SU-DHL-6 (cell line): ENCODE measurements around the gene MGMT.

ENCODE experiments used
- EZH2phosphoT487 ChIP-seq: fragments of 200-600 bp; sonication (generic), shearing (Covaris generic); conservative IDR thresholded peaks from 2 replicates; pipeline ENCODE4 v1.6.1; 2018; ENCODE audit warnings: mild to moderate bottlenecking, antibody characterized with exemption, low read length, moderate library complexity, mixed read lengths
- TF ChIP-seq, protein P1 (sequence below): fragments of 200-600 bp; sonication (generic); IDR thresholded peaks from one replicate; pipeline ENCODE4 v1.5.1; 2017; ENCODE audit warnings: antibody characterized with exemption, mild to moderate bottlenecking, low read length, moderate library complexity; ENCODE audit not compliant: insufficient read depth, poor library complexity, severe bottlenecking

DNA sequence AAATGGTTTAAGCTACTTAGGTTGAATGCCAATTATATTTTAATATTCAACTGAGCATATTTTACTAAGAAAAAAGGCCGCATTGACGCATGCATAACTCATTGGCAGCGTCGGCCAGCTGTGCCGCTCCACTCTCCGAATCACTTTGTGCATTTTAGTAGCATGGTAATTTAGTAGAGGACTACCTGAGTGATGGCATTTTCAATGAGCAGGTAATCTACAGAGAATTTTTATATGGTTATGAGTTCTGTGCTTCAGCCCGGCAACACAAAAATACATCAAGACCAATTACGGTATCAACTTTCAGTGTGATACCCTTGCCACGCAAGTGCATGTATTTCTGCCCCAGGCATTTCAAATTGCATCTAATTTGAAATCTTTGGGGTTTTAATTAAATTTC lies 249.8 kb downstream of the MGMT start:
- TF ChIP-seq, protein P1, sequence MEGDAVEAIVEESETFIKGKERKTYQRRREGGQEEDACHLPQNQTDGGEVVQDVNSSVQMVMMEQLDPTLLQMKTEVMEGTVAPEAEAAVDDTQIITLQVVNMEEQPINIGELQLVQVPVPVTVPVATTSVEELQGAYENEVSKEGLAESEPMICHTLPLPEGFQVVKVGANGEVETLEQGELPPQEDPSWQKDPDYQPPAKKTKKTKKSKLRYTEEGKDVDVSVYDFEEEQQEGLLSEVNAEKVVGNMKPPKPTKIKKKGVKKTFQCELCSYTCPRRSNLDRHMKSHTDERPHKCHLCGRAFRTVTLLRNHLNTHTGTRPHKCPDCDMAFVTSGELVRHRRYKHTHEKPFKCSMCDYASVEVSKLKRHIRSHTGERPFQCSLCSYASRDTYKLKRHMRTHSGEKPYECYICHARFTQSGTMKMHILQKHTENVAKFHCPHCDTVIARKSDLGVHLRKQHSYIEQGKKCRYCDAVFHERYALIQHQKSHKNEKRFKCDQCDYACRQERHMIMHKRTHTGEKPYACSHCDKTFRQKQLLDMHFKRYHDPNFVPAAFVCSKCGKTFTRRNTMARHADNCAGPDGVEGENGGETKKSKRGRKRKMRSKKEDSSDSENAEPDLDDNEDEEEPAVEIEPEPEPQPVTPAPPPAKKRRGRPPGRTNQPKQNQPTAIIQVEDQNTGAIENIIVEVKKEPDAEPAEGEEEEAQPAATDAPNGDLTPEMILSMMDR: no peak
- TF ChIP-seq EZH2phosphoT487: no peak
